H1 (cell line): ENCODE measurements around the gene ZNF521. TPM values are rescaled to one million over a fixed set of nuclear protein-coding genes. Genes with fewer than 3 reads are reported as not detected.

Experiments used
- BRCA1 ChIP-seq: IDR thresholded peaks from 2 replicates; pipeline ENCODE4 v1.6.1; 2012; ENCODE audit warnings: low read depth, low read length, improper control_type of control experiment
- polyA plus RNA-seq, 7 experiments: library from polyadenylated mRNA; depleted of rRNA in 3 of 7; stranded (reverse) in 5 of 7; unstranded in 2 of 7; fragments of >200 nt in 5 of 7; fragments of 200-250 nt in 2 of 7; gene quantifications; 1 replicate in 5 of 7; 2 replicates in 1 of 7; 4 replicates in 1 of 7; pipeline versions ENCODE4 v1.2.1 to v1.2.3, GENCODE V29; 2011 to 2013; ENCODE audit warnings: missing spikeins in 2 of 7, mixed read lengths in 2 of 7
- total RNA-seq: library from RNA; stranded (reverse); fragmentation: NEBNext Ultra II Directional; extraction: Animal tissue kit (Norgen Biotek cat#: 25700); gene quantifications from 2 replicates; pipeline ENCODE4 v1.2.1, GENCODE V29; 2021
- TF ChIP-seq, protein P1 (sequence below): fragments of 300-600 bp; sonication (generic); IDR thresholded peaks from 2 replicates; pipeline ENCODE4 v1.7.1; 2012; ENCODE audit warnings: low read length, moderate library complexity, mild to moderate bottlenecking, inconsistent platforms; ENCODE audit not compliant: insufficient replicate concordance
- TF ChIP-seq, protein P2 (sequence below): IDR thresholded peaks from 2 replicates; pipeline ENCODE4 v1.6.1; 2012; ENCODE audit warnings: inconsistent platforms

Gene ZNF521
- total and polyA plus RNA-seq, 2 of the 8 experiments (the other 6 are each of a cell fraction or from before 2014, with no cell fraction given), result 9.5 to 15.8 TPM

DNA sequence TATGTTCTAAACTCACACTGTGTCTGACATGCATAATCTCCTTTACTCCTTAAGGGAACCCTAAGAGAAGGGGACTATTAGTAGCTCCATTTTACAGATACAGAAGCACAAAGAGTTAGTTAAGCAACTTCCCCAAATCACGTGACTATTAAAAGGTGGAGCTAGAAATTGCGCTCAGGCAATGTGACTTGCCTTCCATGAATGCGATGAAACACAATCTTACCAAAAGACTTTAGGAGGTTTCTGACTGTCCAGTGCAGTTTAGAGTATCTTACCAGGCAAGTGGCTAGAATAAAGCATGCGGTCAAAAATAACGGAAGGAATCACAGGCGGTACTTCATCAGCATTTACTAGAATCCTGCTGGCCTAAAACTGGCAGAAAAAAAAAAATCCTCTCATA is 70.4 kb downstream of the ZNF521 start (continued):
- TF ChIP-seq, protein P1, sequence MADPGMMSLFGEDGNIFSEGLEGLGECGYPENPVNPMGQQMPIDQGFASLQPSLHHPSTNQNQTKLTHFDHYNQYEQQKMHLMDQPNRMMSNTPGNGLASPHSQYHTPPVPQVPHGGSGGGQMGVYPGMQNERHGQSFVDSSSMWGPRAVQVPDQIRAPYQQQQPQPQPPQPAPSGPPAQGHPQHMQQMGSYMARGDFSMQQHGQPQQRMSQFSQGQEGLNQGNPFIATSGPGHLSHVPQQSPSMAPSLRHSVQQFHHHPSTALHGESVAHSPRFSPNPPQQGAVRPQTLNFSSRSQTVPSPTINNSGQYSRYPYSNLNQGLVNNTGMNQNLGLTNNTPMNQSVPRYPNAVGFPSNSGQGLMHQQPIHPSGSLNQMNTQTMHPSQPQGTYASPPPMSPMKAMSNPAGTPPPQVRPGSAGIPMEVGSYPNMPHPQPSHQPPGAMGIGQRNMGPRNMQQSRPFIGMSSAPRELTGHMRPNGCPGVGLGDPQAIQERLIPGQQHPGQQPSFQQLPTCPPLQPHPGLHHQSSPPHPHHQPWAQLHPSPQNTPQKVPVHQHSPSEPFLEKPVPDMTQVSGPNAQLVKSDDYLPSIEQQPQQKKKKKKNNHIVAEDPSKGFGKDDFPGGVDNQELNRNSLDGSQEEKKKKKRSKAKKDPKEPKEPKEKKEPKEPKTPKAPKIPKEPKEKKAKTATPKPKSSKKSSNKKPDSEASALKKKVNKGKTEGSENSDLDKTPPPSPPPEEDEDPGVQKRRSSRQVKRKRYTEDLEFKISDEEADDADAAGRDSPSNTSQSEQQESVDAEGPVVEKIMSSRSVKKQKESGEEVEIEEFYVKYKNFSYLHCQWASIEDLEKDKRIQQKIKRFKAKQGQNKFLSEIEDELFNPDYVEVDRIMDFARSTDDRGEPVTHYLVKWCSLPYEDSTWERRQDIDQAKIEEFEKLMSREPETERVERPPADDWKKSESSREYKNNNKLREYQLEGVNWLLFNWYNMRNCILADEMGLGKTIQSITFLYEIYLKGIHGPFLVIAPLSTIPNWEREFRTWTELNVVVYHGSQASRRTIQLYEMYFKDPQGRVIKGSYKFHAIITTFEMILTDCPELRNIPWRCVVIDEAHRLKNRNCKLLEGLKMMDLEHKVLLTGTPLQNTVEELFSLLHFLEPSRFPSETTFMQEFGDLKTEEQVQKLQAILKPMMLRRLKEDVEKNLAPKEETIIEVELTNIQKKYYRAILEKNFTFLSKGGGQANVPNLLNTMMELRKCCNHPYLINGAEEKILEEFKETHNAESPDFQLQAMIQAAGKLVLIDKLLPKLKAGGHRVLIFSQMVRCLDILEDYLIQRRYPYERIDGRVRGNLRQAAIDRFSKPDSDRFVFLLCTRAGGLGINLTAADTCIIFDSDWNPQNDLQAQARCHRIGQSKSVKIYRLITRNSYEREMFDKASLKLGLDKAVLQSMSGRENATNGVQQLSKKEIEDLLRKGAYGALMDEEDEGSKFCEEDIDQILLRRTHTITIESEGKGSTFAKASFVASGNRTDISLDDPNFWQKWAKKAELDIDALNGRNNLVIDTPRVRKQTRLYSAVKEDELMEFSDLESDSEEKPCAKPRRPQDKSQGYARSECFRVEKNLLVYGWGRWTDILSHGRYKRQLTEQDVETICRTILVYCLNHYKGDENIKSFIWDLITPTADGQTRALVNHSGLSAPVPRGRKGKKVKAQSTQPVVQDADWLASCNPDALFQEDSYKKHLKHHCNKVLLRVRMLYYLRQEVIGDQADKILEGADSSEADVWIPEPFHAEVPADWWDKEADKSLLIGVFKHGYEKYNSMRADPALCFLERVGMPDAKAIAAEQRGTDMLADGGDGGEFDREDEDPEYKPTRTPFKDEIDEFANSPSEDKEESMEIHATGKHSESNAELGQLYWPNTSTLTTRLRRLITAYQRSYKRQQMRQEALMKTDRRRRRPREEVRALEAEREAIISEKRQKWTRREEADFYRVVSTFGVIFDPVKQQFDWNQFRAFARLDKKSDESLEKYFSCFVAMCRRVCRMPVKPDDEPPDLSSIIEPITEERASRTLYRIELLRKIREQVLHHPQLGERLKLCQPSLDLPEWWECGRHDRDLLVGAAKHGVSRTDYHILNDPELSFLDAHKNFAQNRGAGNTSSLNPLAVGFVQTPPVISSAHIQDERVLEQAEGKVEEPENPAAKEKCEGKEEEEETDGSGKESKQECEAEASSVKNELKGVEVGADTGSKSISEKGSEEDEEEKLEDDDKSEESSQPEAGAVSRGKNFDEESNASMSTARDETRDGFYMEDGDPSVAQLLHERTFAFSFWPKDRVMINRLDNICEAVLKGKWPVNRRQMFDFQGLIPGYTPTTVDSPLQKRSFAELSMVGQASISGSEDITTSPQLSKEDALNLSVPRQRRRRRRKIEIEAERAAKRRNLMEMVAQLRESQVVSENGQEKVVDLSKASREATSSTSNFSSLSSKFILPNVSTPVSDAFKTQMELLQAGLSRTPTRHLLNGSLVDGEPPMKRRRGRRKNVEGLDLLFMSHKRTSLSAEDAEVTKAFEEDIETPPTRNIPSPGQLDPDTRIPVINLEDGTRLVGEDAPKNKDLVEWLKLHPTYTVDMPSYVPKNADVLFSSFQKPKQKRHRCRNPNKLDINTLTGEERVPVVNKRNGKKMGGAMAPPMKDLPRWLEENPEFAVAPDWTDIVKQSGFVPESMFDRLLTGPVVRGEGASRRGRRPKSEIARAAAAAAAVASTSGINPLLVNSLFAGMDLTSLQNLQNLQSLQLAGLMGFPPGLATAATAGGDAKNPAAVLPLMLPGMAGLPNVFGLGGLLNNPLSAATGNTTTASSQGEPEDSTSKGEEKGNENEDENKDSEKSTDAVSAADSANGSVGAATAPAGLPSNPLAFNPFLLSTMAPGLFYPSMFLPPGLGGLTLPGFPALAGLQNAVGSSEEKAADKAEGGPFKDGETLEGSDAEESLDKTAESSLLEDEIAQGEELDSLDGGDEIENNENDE, result no peak
- no peak for TF ChIP-seq BRCA1
- TF ChIP-seq, protein P2, sequence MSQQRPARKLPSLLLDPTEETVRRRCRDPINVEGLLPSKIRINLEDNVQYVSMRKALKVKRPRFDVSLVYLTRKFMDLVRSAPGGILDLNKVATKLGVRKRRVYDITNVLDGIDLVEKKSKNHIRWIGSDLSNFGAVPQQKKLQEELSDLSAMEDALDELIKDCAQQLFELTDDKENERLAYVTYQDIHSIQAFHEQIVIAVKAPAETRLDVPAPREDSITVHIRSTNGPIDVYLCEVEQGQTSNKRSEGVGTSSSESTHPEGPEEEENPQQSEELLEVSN, result no peak
